ENCODE data around the gene SEMA5A.

DNA sequence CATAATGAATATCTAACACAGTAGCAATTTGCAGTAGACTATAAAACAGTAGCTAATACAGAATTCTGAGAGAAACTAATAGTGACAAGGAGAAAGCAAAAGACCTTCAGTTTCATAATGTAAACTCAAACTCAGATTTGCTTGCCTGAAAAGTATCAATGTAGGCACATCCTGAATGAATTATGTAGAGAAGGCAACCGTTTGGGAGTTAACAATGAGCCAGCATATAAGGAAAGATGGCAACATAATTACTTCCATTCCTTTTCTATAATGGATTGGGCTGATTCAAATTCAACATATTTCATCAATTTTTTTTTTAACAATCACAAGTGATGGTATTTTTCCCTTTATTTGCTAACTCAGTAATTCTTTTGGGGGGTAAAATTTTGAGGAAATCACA is 261.6 kb downstream of the SEMA5A start:
- no peak for TF ChIP-seq POLR2AphosphoS5 (IDR thresholded peaks at IDR 0.05)
- TF ChIP-seq, protein P1, sequence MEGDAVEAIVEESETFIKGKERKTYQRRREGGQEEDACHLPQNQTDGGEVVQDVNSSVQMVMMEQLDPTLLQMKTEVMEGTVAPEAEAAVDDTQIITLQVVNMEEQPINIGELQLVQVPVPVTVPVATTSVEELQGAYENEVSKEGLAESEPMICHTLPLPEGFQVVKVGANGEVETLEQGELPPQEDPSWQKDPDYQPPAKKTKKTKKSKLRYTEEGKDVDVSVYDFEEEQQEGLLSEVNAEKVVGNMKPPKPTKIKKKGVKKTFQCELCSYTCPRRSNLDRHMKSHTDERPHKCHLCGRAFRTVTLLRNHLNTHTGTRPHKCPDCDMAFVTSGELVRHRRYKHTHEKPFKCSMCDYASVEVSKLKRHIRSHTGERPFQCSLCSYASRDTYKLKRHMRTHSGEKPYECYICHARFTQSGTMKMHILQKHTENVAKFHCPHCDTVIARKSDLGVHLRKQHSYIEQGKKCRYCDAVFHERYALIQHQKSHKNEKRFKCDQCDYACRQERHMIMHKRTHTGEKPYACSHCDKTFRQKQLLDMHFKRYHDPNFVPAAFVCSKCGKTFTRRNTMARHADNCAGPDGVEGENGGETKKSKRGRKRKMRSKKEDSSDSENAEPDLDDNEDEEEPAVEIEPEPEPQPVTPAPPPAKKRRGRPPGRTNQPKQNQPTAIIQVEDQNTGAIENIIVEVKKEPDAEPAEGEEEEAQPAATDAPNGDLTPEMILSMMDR (IDR thresholded peaks at IDR 0.05), result no peak
- TF ChIP-seq POLR2A (IDR thresholded peaks at IDR 0.05), result no peak
- no peak for TF ChIP-seq EP300 (IDR thresholded peaks at IDR 0.05; ENCODE audit: low read depth)
